Measurements from ENCODE around the gene ELFN2.

DNA sequence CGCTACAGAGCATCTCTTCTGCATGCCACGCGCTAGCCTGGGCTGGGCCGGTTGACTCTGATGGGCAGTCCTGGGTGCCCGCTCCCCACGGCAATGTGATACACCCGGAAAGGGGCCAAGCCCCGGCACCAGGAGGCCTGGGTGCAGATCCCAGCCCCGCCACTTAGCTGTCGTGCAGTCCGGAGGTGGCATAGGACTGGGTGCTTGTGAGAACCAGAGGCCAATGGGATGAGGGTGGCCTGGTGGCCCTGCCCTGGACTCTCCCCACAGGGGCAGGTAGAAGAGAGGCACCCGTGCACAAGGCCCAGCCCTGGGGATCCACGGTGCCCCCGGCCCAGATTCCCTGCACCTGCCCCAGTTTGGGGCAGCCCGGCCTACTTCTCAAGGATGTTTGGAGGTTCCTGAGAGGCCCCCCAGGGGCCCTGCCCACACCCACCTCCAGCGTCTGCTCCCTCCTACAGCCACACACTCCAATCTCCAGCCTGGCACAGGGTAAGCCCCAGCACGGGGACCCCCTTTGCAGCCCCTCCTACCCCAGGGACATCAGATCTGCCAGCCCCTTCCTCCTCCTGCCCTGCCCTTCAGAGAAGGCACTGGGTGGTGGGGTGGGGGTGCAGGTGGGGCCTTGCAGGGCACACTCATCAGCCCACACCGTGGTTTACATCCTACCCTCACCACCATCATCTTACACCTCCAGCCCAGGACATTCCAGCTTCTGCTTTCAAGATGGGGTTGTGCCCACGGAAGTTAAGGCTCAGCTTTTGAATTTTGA is 78.0 kb downstream of the ELFN2 start:
- TF ChIP-seq FOXA1 (IDR thresholded peaks at IDR 0.05) (no peak), BHLHE40 (IDR thresholded peaks at IDR 0.05; ENCODE audit: borderline replicate concordance) (no peak), SP1 (IDR thresholded peaks at IDR 0.05) (no peak), LEF1 (IDR thresholded peaks at IDR 0.05; ENCODE audit: borderline replicate concordance) (no peak), ZNF384 (IDR thresholded peaks at IDR 0.05) (no peak), L3MBTL2 (conservative IDR thresholded peaks at IDR 0.05) (no peak), SUZ12 (IDR thresholded peaks at IDR 0.05) (no peak), NFRKB (IDR thresholded peaks at IDR 0.05) (no peak), FOXK2 (IDR thresholded peaks at IDR 0.05) (no peak), FOXM1 (IDR thresholded peaks at IDR 0.05; ENCODE audit: borderline replicate concordance) (no peak), HDGF (IDR thresholded peaks at IDR 0.05; ENCODE audit: borderline replicate concordance) (no peak), TARDBP (IDR thresholded peaks at IDR 0.05) (no peak), ELF4 (IDR thresholded peaks at IDR 0.05) (no peak)
